Upper lobe of left lung (tissue), 6 donors: ENCODE results near the gene TOPBP1. TPM values are rescaled to one million over a fixed set of nuclear protein-coding genes. Genes with fewer than 3 reads are reported as not detected.

Experiments used
- ATAC-seq, 2 donors: fragments of 200-7000 bp; cut with Tn5 transposase; one replicate each; pipeline ENCODE4 v1.9.1; 2022; ENCODE audit warnings: mild to moderate bottlenecking in 2 of 2, moderate library complexity in 2 of 2; ENCODE audit not compliant: low FRiP score in 2 of 2
- DNase-seq, 2 donors: peaks; one replicate each; pipeline ENCODE4 v3.0.0-alpha.2; 2019 to 2020
- H3K27ac ChIP-seq, 4 donors: fragments of 200-600 bp; sonication (generic); one replicate each; pipeline ENCODE4 v1.5.1; 2016 to 2019
- H3K27me3 ChIP-seq, 4 donors: fragments of 200-600 bp; sonication (generic); one replicate each; pipeline ENCODE4 v1.5.1; 2017 to 2019
- H3K36me3 ChIP-seq, 4 donors: fragments of 200-600 bp; sonication (generic); one replicate each; pipeline ENCODE4 v1.5.1; 2016 to 2019
- H3K4me1 ChIP-seq, 4 donors: fragments of 200-600 bp; sonication (generic); one replicate each; pipeline ENCODE4 v1.5.1; 2018 to 2019
- H3K4me3 ChIP-seq, 4 donors: fragments of 200-600 bp; sonication (generic); one replicate each; pipeline ENCODE4 v1.5.1; 2017 to 2019; ENCODE audit warnings: mild to moderate bottlenecking in 2 of 4, moderate library complexity in 1 of 4
- H3K9me3 ChIP-seq, 4 donors: fragments of 200-600 bp; sonication (generic); one replicate each; pipeline ENCODE4 v1.5.1; 2018 to 2019
- EP300 ChIP-seq, 4 donors: sonication (generic); formaldehyde crosslinking; IDR thresholded peaks; one replicate each; pipeline ENCODE4 v1.5.1; 2017; ENCODE audit warnings: antibody characterized with exemption in 4 of 4, control low read depth in 2 of 4
- POLR2A ChIP-seq, 4 donors: fragments of 450-650 bp; IDR thresholded peaks; one replicate each; pipeline ENCODE4 v1.5.1; 2016 to 2017; ENCODE audit warnings: antibody characterized with exemption in 4 of 4, mild to moderate bottlenecking in 2 of 4
- POLR2AphosphoS5 ChIP-seq, 2 donors: sonication (generic); formaldehyde crosslinking; IDR thresholded peaks; one replicate each; pipeline ENCODE4 v1.5.1; 2017; ENCODE audit warnings: antibody characterized with exemption in 2 of 2
- WGBS, 2 donors: methylation state at CpG; one replicate each; pipeline ENCODE4 v1.1.5; 2017 to 2018; 5-methylcytosine and 5-hydroxymethylcytosine counted together
- total RNA-seq, 6 donors: library from RNA; depleted of rRNA in 4 of 6; stranded (reverse); fragments of >200 nt in 4 of 6; gene quantifications; one replicate each; pipeline versions ENCODE4 v1.1.0 to v1.2.1, GENCODE V29; 2016 to 2021
- TF ChIP-seq, protein P1 (sequence below), 6 experiments: fragments of 450-650 bp in 4 of 6; fragments of 200-600 bp in 2 of 6; sonication (generic) in 2 of 6; IDR thresholded peaks; one replicate each; pipeline ENCODE4 v1.5.1; 2016 to 2019; ENCODE audit warnings: antibody characterized with exemption in 6 of 6
- donor health status: DM: no; HTN: no; CAD: no; lungs with moderate emphysema.
- donor health status: DM: no; HTN: yes; CAD: no; lungs with severe emphysema.

Gene TOPBP1
- total RNA-seq, 6 donors from 2014 or later, result 16.4 to 46.8 (median 22.4) TPM

DNA sequence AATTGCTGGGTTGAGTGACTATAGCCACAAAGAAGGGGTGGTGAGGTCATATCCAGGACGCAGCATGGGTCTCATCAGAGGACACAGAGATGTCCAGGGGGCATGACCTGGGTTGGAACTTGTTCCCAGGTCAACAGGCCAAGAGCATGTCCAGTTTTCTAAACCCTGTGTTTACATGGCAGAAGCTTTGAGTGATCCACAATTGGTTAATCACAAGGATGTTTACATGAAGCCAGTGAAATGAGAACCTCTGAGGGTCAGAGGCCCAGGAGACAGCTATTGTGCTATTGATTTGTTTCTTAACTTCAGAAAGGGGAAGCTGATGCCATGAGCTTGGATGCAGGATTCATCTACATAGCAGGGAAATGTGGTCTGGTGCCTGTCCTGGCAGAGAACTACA lies 42.2 kb upstream of the TOPBP1 start:
- no peaks in the 10 kb centered on the region for H3K36me3 ChIP-seq
- H3K27ac ChIP-seq, result no peak overlapping the region
- WGBS, 2 donors, result 50 to 53% methylated on average over 1 of the region's 1 CpG
- no peak for DNase-seq
- no peak for ATAC-seq
- H3K27me3 ChIP-seq, result no peaks in the 10 kb centered on the region
- no peak overlapping the region for H3K4me3 ChIP-seq
- TF ChIP-seq POLR2A (IDR thresholded peaks at IDR 0.05) (no peak), POLR2AphosphoS5 (IDR thresholded peaks at IDR 0.05) (no peak), EP300 (IDR thresholded peaks at IDR 0.05) (no peak)
- TF ChIP-seq, protein P1, sequence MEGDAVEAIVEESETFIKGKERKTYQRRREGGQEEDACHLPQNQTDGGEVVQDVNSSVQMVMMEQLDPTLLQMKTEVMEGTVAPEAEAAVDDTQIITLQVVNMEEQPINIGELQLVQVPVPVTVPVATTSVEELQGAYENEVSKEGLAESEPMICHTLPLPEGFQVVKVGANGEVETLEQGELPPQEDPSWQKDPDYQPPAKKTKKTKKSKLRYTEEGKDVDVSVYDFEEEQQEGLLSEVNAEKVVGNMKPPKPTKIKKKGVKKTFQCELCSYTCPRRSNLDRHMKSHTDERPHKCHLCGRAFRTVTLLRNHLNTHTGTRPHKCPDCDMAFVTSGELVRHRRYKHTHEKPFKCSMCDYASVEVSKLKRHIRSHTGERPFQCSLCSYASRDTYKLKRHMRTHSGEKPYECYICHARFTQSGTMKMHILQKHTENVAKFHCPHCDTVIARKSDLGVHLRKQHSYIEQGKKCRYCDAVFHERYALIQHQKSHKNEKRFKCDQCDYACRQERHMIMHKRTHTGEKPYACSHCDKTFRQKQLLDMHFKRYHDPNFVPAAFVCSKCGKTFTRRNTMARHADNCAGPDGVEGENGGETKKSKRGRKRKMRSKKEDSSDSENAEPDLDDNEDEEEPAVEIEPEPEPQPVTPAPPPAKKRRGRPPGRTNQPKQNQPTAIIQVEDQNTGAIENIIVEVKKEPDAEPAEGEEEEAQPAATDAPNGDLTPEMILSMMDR (IDR thresholded peaks at IDR 0.05), result no peak
- no peaks in the 10 kb centered on the region for H3K4me1 ChIP-seq
- no peaks in the 10 kb centered on the region for H3K9me3 ChIP-seq

DNA sequence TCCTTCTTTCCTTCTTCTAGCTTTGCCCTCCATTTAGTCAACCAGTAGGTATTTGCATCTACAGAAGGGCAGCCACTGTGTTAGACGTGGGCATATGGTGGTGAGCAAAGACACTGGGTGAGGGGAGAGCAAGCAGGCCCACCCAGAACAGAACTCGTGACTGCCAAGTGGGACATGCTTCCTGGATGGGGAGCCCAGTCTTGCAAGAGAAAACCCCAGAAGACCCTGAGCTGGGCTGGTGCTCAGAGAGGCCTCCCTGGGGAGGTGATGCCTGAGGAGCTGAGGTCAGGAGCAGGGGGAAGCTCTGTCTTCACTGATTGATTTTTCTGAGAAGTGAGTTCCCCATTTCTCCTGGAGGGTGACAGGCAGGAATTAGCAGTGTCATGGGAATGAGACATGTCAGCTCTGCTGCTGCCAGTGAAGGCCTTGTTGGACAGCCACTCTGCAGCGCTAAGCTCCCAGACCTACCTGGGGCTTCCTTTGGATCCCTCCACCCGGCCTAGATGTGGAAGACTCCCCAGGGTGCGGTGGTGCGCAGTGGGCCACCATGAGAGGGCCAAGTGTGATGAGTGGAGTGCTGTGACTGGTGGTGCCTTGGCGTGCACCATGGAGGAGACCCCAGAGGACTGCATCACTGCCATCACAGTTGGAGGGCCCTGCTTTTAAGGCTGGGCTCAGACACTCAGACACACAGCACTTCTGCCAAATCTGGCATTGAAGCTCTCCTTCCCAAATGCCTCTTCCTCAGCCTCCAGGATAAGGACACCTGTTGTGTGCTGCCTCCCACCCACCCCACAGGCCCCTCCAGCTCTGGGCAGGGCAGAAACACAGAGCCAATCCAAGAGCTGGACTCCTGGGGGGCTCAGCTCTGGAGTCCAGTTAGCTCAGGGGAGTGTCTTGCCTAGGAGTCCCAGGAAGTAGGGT lies 40.0 kb upstream of the TOPBP1 start:
- 84 to 91% methylated on average over 3 to 7 of the region's 7 CpGs for WGBS, 2 donors
- DNase-seq, result no peak
- no peaks in the 10 kb centered on the region for H3K27me3 ChIP-seq

DNA sequence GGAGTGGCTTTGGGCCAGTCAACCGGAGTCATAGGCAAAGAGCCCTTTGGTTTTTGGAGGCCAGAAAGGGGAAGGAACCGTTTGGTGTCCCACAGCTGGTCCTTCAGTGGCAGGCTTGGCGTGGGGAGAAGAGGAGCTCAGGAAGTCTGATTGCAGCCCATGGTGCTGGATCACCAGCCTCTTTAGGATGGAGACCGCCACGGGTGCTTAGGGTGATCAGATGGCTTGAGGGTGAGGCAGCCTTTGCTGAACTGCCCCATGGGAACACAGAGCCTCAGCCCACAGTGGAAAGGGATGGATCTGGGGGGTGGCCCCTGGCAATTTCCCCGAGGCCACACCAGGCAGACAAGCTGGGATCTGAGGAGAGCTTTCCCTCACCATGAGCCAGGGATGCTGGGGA lies 38.6 kb upstream of the TOPBP1 start:
- no peaks in the 10 kb centered on the region for H3K4me1 ChIP-seq
- H3K27ac ChIP-seq, result no peak overlapping the region
- ATAC-seq (no peak), DNase-seq (no peak)
- 79 to 87% methylated on average over 6 of the region's 6 CpGs for WGBS, 2 donors
- no peak overlapping the region for H3K4me3 ChIP-seq
- no peaks in the 10 kb centered on the region for H3K27me3 ChIP-seq
- H3K36me3 ChIP-seq, result no peaks in the 10 kb centered on the region
- H3K9me3 ChIP-seq, result no peaks in the 10 kb centered on the region
- no peak for TF ChIP-seq POLR2AphosphoS5 (IDR thresholded peaks at IDR 0.05)
- no peak for TF ChIP-seq POLR2A (IDR thresholded peaks at IDR 0.05)
- no peak for TF ChIP-seq EP300 (IDR thresholded peaks at IDR 0.05)

More for the DNA sequence above, 40.0 kb upstream of the TOPBP1 start:
- Histone ChIP-seq H3K4me1 (no peaks in the 10 kb centered on the region), H3K27ac (no peak overlapping the region), H3K36me3 (no peaks in the 10 kb centered on the region), H3K4me3 (no peak overlapping the region), H3K9me3 (no peaks in the 10 kb centered on the region)
- TF ChIP-seq POLR2A (IDR thresholded peaks at IDR 0.05) (no peak), EP300 (IDR thresholded peaks at IDR 0.05) (no peak), POLR2AphosphoS5 (IDR thresholded peaks at IDR 0.05) (no peak)
- TF ChIP-seq, protein P1 (IDR thresholded peaks at IDR 0.05), result no peak
- peak in 1 of 2 donors; percentile 31 for ATAC-seq

DNA sequence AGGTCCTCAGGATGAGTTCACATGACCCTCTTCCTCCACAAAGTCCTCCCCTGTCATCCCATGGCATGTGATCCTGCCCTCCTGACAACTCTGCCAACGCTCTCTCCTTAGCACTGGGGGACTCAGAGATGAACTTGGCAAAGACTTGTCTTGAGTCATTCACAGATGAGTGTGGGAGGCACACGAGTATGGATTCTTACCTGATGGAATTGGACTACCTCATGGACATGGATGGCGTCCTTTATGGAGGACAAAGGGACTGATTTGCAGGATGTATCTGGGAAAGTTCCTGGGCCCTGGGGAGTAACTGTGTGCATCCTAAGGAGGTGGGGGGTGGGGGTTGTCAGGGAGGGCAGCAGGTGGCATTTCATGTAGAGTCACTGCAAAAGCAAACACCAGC lies 38.2 kb upstream of the TOPBP1 start:
- WGBS, 2 donors, result 92 to 94% methylated on average over 3 of the region's 3 CpGs
- ATAC-seq (no peak), DNase-seq (no peak)
- TF ChIP-seq EP300 (IDR thresholded peaks at IDR 0.05), result no peak
- Histone ChIP-seq H3K9me3 (no peaks in the 10 kb centered on the region), H3K4me3 (no peak overlapping the region), H3K4me1 (no peaks in the 10 kb centered on the region), H3K27ac (no peak overlapping the region), H3K27me3 (no peaks in the 10 kb centered on the region), H3K36me3 (no peaks in the 10 kb centered on the region)

DNA sequence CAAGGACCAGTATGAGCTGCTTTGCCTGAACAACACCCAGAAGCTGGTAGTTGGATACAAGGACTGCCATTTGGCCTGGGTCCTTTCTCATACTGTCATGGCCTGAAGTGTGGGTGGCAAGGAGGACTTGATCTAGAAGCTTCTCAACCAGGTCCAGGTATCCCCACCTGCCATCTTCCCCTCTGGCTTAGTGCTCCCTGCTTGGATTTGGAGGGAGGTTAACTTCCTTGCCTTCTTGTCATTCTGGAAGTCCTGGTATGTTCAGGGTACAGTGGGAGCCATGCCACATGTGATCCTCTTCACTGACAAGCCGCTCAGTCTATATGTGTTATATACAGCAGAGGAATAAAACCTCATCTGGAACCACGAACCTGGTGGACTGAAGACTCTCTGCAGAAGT lies 37.7 kb upstream of the TOPBP1 start:
- H3K4me3 ChIP-seq, result no peak overlapping the region
- DNase-seq, result no peak
- no peak overlapping the region for H3K27ac ChIP-seq
- 63 to 77% methylated on average over 2 of the region's 2 CpGs for WGBS, 2 donors
- no peaks in the 10 kb centered on the region for H3K4me1 ChIP-seq
- TF ChIP-seq EP300 (IDR thresholded peaks at IDR 0.05) (no peak), POLR2AphosphoS5 (IDR thresholded peaks at IDR 0.05) (no peak), POLR2A (IDR thresholded peaks at IDR 0.05) (no peak)
- TF ChIP-seq, protein P1 (IDR thresholded peaks at IDR 0.05), result no peak
- ATAC-seq, result no peak
- no peaks in the 10 kb centered on the region for H3K27me3 ChIP-seq
- no peaks in the 10 kb centered on the region for H3K36me3 ChIP-seq
- H3K9me3 ChIP-seq, result no peaks in the 10 kb centered on the region
